Upper lobe of left lung (tissue), 6 donors: ENCODE results near the gene DCDC2B. TPM values are rescaled to one million over a fixed set of nuclear protein-coding genes. Genes with fewer than 3 reads are reported as not detected.

Experiments
- ATAC-seq, 2 donors: fragments of 200-7000 bp; cut with Tn5 transposase; one replicate each; pipeline ENCODE4 v1.9.1; 2022; ENCODE audit warnings: mild to moderate bottlenecking in 2 of 2, moderate library complexity in 2 of 2; ENCODE audit not compliant: low FRiP score in 2 of 2
- DNase-seq, 2 donors: peaks; one replicate each; pipeline ENCODE4 v3.0.0-alpha.2; 2019 to 2020
- H3K27ac ChIP-seq, 4 donors: fragments of 200-600 bp; sonication (generic); one replicate each; pipeline ENCODE4 v1.5.1; 2016 to 2019
- H3K27me3 ChIP-seq, 4 donors: fragments of 200-600 bp; sonication (generic); one replicate each; pipeline ENCODE4 v1.5.1; 2017 to 2019
- H3K36me3 ChIP-seq, 4 donors: fragments of 200-600 bp; sonication (generic); one replicate each; pipeline ENCODE4 v1.5.1; 2016 to 2019
- H3K4me1 ChIP-seq, 4 donors: fragments of 200-600 bp; sonication (generic); one replicate each; pipeline ENCODE4 v1.5.1; 2018 to 2019
- H3K4me3 ChIP-seq, 4 donors: fragments of 200-600 bp; sonication (generic); one replicate each; pipeline ENCODE4 v1.5.1; 2017 to 2019; ENCODE audit warnings: mild to moderate bottlenecking in 2 of 4, moderate library complexity in 1 of 4
- H3K9me3 ChIP-seq, 4 donors: fragments of 200-600 bp; sonication (generic); one replicate each; pipeline ENCODE4 v1.5.1; 2018 to 2019
- EP300 ChIP-seq, 4 donors: sonication (generic); formaldehyde crosslinking; IDR thresholded peaks; one replicate each; pipeline ENCODE4 v1.5.1; 2017; ENCODE audit warnings: antibody characterized with exemption in 4 of 4, control low read depth in 2 of 4
- POLR2A ChIP-seq, 4 donors: fragments of 450-650 bp; IDR thresholded peaks; one replicate each; pipeline ENCODE4 v1.5.1; 2016 to 2017; ENCODE audit warnings: antibody characterized with exemption in 4 of 4, mild to moderate bottlenecking in 2 of 4
- POLR2AphosphoS5 ChIP-seq, 2 donors: sonication (generic); formaldehyde crosslinking; IDR thresholded peaks; one replicate each; pipeline ENCODE4 v1.5.1; 2017; ENCODE audit warnings: antibody characterized with exemption in 2 of 2
- WGBS, 2 donors: methylation state at CpG; one replicate each; pipeline ENCODE4 v1.1.5; 2017 to 2018; 5-methylcytosine and 5-hydroxymethylcytosine counted together
- total RNA-seq, 6 donors: library from RNA; depleted of rRNA in 4 of 6; stranded (reverse); fragments of >200 nt in 4 of 6; gene quantifications; one replicate each; pipeline versions ENCODE4 v1.1.0 to v1.2.1, GENCODE V29; 2016 to 2021
- TF ChIP-seq, protein P1 (sequence below), 6 experiments: fragments of 450-650 bp in 4 of 6; fragments of 200-600 bp in 2 of 6; sonication (generic) in 2 of 6; IDR thresholded peaks; one replicate each; pipeline ENCODE4 v1.5.1; 2016 to 2019; ENCODE audit warnings: antibody characterized with exemption in 6 of 6
- donor health status: DM: no; HTN: no; CAD: no; lungs with moderate emphysema.
- donor health status: DM: no; HTN: yes; CAD: no; lungs with severe emphysema.

Gene DCDC2B
- total RNA-seq, 6 donors from 2014 or later: 0.11 to 11.4 (median 4.5) TPM

DNA sequence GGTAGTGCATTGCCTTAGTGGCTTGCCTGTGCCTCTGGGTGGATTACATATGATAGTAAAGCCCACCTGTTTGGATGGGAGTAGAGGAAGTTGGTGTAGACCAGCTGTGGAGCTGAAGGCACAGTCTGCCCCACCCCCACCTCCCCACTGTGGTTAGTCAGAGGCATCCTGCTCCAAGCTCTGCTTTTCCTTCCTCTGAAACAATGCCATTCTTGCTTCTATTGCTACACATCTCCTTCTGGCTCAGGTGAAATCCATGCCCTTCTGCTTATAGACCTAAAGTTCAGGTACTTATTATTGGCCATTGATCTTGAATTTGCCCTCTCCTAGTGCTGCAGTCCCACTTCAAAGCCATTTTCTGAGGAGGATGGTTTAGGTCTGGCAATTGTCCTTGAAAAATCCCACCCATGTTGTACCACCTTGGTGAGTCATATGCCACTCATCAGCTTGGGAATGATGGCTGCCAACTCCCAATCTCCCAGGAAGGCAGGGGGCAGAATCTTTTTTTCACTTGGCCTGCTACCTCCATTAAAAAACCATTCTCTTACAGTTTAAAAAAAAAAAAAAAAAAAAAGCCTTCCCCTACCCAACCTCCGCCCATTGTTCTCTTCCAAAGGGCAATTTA is 36.2 kb upstream of the DCDC2B start:
- no peak for ATAC-seq
- WGBS, 2 donors: 97 to 100% methylated on average over 1 of the region's 1 CpG
- H3K27ac ChIP-seq: no peak overlapping the region

DNA sequence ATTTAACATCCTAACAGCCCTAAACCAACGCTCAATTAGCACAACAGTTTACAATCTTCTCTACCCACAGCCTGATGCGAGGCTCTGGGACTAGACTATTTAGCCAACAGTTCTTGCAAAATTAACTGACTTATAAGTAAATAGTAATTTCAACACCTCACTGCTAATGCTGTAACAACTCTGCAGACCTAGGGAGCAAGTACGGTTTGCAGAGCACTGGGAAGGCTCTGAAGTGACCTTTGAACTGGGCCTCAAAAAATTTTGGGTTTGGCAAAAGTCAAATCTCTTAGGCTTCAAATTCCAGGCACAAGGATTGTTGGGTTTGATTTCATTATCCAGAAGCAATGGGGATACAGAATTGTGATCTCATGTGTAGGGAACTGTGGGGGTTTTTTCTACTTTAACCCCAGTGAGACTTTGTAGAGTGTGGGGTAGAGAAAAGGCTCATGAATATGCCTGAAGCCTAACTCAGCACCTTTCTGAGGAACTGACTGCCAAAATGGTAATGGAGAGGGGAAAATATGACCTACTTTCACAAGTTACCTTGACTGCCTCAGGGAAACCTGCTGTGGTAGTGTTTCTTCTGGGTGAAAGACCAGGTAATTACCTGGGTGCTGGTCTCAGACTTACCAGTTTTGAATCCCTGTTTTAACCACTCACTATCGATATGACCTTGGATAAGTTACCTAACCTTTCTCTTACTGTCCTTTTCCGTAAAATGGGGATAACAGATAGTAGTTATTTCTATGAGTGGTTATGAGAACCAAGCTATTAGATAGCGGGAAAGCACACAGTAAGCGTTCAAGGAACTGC is 30.3 kb upstream of the DCDC2B start:
- whole genome bisulfite sequencing, 2 donors: 70 to 79% methylated on average over 7 of the region's 7 CpGs

More for the DNA sequence above, 36.2 kb upstream of the DCDC2B start:
- H3K36me3 ChIP-seq: peaks cover 16 to 74% (median 44%) of the 10 kb centered on the region in 4 donors
- H3K4me3 ChIP-seq: no peak overlapping the region
- no peaks in the 10 kb centered on the region for H3K27me3 ChIP-seq
- H3K4me1 ChIP-seq: no peaks in the 10 kb centered on the region
- DNase-seq: no peak
- TF ChIP-seq POLR2A (IDR thresholded peaks at IDR 0.05): no peak
- TF ChIP-seq, protein P1, sequence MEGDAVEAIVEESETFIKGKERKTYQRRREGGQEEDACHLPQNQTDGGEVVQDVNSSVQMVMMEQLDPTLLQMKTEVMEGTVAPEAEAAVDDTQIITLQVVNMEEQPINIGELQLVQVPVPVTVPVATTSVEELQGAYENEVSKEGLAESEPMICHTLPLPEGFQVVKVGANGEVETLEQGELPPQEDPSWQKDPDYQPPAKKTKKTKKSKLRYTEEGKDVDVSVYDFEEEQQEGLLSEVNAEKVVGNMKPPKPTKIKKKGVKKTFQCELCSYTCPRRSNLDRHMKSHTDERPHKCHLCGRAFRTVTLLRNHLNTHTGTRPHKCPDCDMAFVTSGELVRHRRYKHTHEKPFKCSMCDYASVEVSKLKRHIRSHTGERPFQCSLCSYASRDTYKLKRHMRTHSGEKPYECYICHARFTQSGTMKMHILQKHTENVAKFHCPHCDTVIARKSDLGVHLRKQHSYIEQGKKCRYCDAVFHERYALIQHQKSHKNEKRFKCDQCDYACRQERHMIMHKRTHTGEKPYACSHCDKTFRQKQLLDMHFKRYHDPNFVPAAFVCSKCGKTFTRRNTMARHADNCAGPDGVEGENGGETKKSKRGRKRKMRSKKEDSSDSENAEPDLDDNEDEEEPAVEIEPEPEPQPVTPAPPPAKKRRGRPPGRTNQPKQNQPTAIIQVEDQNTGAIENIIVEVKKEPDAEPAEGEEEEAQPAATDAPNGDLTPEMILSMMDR (IDR thresholded peaks at IDR 0.05): no peak
- TF ChIP-seq EP300 (IDR thresholded peaks at IDR 0.05): no peak
- TF ChIP-seq POLR2AphosphoS5 (IDR thresholded peaks at IDR 0.05): no peak
- no peaks in the 10 kb centered on the region for H3K9me3 ChIP-seq

GRCh38 chr1:32179193-32179442 is 29.8 kb upstream of the DCDC2B start:
- Histone ChIP-seq H3K27ac (peak overlapping the region; percentile 85 to 96 (median 94)), H3K4me3 (peak overlapping the region; percentile 3 to 77 (median 65)), H3K27me3 (no peaks in the 10 kb centered on the region), H3K36me3 (peaks cover 0 to 38% (median 18%) of the 10 kb centered on the region in 4 donors), H3K4me1 (peaks cover 28 to 50% (median 34%) of the 10 kb centered on the region in 4 donors), H3K9me3 (no peaks in the 10 kb centered on the region)
- peak; percentile 16 to 41 for ATAC-seq
- DNase-seq: no peak
- 15 to 23% methylated on average over 4 to 7 of the region's 7 CpGs for WGBS, 2 donors
- TF ChIP-seq POLR2AphosphoS5 (IDR thresholded peaks at IDR 0.05) (no peak), EP300 (IDR thresholded peaks at IDR 0.05) (no peak), POLR2A (IDR thresholded peaks at IDR 0.05) (no peak)
- TF ChIP-seq, protein P1 (IDR thresholded peaks at IDR 0.05): no peak

More for the DNA sequence above, 30.3 kb upstream of the DCDC2B start:
- peak overlapping the region; percentile 85 to 96 (median 94) for H3K27ac ChIP-seq
- ATAC-seq (no peak), DNase-seq (no peak)
- peaks cover 26 to 47% (median 31%) of the 10 kb centered on the region in 4 donors for H3K4me1 ChIP-seq
- no peak for TF ChIP-seq POLR2A (IDR thresholded peaks at IDR 0.05)
- TF ChIP-seq, protein P1 (IDR thresholded peaks at IDR 0.05): no peak
- TF ChIP-seq POLR2AphosphoS5 (IDR thresholded peaks at IDR 0.05): no peak
- no peak for TF ChIP-seq EP300 (IDR thresholded peaks at IDR 0.05)
- no peaks in the 10 kb centered on the region for H3K27me3 ChIP-seq
- no peaks in the 10 kb centered on the region for H3K9me3 ChIP-seq
- H3K4me3 ChIP-seq: peak overlapping the region in 3 of 4 donors; percentile 54 to 77 (median 76)
- peaks cover 0 to 38% (median 14%) of the 10 kb centered on the region in 4 donors for H3K36me3 ChIP-seq

GRCh38 chr1:32179443-32180185 is 29.3 kb upstream of the DCDC2B start, which contains the start of gene TXLNA:
TSS of gene TXLNA (plus strand) at chr1:32179675. CDS start at chr1:32180346, 671 bp downstream.
- Histone ChIP-seq H3K27me3 (no peaks in the 10 kb centered on the region), H3K27ac (peak within 1 kb of the TSS; percentile 85 to 96 (median 94)), H3K36me3 (peaks cover 0 to 39% (median 22%) of the 10 kb centered on the region in 4 donors), H3K4me1 (peaks cover 32 to 55% (median 38%) of the 10 kb centered on the region in 4 donors), H3K9me3 (no peaks in the 10 kb centered on the region), H3K4me3 (peak within 1 kb of the TSS; percentile 29 to 77 (median 65))
- TF ChIP-seq EP300 (IDR thresholded peaks at IDR 0.05) (peak in 1 of 4 donors; percentile 4), POLR2A (IDR thresholded peaks at IDR 0.05) (peak; percentile 38 to 75 (median 44)), POLR2AphosphoS5 (IDR thresholded peaks at IDR 0.05) (peak; percentile 55 to 60)
- TF ChIP-seq, protein P1 (IDR thresholded peaks at IDR 0.05): peak in 4 of 6 experiments; percentile 14 to 43 (median 24)
- WGBS, 2 donors: 1 to 3% methylated on average over 13 to 56 of the region's 79 CpGs
- ATAC-seq (peak; percentile 96 to 97), DNase-seq (peak; percentile 96 to 98)
